Choroid plexus epithelial cell (primary cell): ENCODE results near the gene GPR107.

Experiments used
- DNase-seq: peaks from one replicate; pipeline ENCODE4 v3.0.0-alpha.2; 2010; ENCODE audit warnings: low read depth
- H3K4me3 ChIP-seq: 2 replicates; pipeline ENCODE4 v1.5.1; 2011; ENCODE audit warnings: low read depth, mild to moderate bottlenecking, control low read depth, low read length, moderate library complexity
- TF ChIP-seq, protein P1 (sequence below): conservative IDR thresholded peaks from 2 replicates; pipeline ENCODE4 v1.5.1; 2011; ENCODE audit warnings: low read depth, mild to moderate bottlenecking, control low read depth, inconsistent platforms, low read length, moderate library complexity

The GPR107 gene

DNA sequence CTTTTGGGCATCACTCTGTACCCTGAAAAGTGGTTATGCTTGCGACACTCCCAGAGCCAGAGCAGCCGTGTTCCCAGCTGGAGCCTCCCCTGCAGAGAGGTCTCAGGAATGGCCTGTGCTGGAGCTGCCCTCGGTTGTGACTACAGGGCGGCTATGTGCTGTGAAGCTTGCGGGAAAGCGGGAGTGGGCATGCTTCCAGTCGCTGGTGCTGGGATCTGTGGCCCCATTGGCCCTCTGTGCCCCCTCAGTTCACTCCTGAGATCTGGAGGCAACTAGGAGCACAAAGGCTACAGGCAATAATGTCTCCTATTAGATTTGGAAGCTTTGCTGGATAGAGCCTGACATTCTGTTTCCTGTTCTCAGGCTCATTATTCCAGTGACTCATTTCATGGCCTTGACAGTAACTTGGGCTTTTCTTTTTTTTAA, 56.9 kb downstream of the GPR107 start:
- TF ChIP-seq, protein P1, sequence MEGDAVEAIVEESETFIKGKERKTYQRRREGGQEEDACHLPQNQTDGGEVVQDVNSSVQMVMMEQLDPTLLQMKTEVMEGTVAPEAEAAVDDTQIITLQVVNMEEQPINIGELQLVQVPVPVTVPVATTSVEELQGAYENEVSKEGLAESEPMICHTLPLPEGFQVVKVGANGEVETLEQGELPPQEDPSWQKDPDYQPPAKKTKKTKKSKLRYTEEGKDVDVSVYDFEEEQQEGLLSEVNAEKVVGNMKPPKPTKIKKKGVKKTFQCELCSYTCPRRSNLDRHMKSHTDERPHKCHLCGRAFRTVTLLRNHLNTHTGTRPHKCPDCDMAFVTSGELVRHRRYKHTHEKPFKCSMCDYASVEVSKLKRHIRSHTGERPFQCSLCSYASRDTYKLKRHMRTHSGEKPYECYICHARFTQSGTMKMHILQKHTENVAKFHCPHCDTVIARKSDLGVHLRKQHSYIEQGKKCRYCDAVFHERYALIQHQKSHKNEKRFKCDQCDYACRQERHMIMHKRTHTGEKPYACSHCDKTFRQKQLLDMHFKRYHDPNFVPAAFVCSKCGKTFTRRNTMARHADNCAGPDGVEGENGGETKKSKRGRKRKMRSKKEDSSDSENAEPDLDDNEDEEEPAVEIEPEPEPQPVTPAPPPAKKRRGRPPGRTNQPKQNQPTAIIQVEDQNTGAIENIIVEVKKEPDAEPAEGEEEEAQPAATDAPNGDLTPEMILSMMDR, result no peak
- H3K4me3 ChIP-seq, result no peak overlapping the region
- peak; percentile 46 for DNase-seq

DNA sequence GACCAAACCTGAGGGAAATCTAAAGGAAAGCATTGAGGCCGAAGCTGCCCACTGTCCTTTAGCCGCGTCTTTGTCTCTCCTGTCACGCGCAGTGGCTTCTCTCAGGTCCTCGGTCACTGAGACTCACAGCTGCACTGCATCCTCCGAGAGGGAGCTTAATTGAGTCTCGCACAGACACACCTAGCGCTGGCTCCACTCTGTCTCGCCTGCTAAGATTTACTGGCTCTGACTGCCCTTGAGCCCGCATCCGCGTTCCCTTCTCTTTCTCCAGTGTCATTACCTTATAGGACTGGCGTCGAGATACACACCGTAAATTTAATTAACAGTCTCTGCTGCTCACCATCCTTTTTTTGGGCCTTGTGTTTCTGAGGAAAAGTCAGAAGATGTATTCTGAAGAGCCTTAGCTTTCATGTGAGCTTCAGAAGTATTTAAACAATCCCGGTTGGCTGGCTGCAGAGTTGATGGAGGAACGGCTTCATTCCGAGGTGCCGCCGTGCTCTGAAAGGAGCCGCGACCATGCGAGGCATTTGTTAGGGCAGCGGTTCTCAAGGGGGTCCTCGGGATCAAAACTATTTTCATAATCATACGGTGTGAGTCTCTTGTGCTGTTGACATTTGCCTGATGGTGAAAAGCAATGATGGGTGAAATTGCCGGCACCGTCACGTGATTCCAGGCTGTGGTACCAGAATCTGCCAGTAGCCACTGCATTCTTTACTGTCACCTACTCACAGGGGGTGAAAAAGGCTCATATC, 58.3 kb downstream of the GPR107 start:
- H3K4me3 ChIP-seq, result no peak overlapping the region
- TF ChIP-seq, protein P1, result no peak

DNA sequence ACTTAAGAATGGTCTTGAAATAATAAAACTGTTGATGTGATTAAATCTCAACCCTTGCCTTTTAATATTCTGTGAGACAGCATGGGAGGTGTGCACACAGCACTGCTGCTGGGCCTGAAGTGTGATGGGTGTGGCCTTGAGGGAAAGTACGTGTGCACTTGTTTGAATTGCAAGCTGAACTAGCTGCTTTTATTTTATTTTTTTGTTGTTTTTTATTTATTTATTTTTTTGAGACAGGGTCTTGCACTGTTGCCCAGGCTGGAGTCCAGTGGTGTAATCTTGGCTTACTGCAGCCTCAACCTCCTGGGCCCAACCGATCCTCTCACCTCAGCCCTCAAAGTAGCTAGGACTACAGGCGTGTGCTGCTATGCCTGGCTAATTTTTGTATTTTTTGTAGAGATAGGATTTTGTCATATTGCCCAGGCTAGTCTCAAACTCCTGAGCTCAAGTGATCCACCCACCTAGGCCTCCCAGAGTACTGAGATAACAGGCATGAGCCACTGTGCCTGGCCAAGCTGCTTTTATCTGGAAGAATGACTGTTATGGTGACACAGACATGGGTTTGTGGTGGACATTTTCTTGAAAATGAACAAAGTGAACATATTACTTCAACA, 58.9 kb downstream of the GPR107 start:
- TF ChIP-seq, protein P1, result no peak
- no peak for DNase-seq
- no peak overlapping the region for H3K4me3 ChIP-seq

More for the DNA sequence above, 58.3 kb downstream of the GPR107 start:
- no peak for DNase-seq

DNA sequence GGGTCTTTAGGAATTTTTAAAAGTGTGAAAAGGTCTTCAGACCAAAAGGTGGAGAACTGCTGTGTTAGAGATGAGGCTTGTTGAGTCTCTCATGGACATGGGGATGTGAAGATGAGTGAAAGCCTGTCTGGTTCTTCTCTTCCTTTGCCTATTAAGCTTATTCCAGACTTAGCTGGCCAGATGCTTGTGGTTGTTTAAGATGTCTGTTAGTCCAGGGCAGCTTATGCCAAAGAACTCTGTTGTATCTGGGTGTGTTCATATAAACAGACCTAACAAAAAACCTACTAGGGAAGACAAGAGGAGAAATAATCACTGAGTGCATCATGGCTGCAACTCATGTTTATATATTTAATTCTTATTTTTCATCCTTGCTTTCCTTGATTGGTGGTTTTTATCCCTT, 61.0 kb downstream of the GPR107 start:
- DNase-seq, result no peak
- H3K4me3 ChIP-seq, result no peak overlapping the region
- TF ChIP-seq, protein P1, result no peak

DNA sequence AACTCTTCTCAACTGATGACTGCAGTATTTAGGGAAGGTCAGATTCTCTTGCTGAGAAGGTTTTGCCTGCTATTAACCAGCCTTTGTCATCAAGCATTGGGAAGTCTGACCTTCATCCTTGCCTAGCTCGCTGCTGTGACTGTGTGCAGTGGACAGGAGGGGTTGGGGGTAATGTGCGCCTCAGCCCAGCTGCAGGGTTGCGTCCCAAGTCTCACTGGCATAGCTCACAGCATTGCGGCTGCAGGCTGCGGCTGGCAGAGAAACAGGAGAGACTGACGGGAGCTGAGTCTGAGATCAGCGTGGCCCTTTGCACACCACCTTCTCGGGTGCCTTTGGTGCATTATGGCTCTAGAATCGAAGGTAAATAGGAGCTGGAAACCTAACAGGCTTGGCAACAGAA, 62.6 kb downstream of the GPR107 start:
- TF ChIP-seq, protein P1, result no peak
- H3K4me3 ChIP-seq, result no peak overlapping the region
- DNase-seq, result no peak

DNA sequence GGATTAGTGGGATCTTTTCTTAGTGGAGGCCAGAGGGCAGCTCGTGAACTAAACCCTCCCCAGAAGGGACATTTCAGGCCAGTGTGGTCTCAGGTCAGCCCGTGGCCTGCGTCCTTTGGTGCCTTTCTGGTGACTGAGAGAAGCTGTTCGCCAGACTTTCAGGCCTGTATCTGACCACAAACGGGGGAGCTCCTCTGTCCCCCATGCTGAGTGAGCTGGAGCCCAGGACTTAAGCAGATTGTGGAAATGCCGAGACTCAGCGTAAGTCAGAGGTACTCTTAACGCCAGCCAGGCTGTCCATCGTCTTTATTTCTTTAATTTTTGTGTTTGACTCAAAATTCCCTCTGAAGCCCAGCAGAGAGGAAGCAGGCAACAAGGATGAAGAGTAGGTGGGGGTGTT, 63.7 kb downstream of the GPR107 start:
- DNase-seq, result no peak
- H3K4me3 ChIP-seq, result no peak overlapping the region
- TF ChIP-seq, protein P1, result no peak
